CD4-positive, alpha-beta T cell treated with Interleukin-15 for 4 hours (primary cell): ENCODE measurements around the gene SCYGR2.
"Not testable (repeated sequence)": the region's sequence is repeated elsewhere in the genome, so short reads cannot be mapped to it uniquely, and the experiment has no call there.

Experiments
- DNase-seq: peaks from one replicate; pipeline ENCODE4 v3.0.0-alpha.2; 2020; ENCODE audit warnings: low spot score

Gene SCYGR2

DNA sequence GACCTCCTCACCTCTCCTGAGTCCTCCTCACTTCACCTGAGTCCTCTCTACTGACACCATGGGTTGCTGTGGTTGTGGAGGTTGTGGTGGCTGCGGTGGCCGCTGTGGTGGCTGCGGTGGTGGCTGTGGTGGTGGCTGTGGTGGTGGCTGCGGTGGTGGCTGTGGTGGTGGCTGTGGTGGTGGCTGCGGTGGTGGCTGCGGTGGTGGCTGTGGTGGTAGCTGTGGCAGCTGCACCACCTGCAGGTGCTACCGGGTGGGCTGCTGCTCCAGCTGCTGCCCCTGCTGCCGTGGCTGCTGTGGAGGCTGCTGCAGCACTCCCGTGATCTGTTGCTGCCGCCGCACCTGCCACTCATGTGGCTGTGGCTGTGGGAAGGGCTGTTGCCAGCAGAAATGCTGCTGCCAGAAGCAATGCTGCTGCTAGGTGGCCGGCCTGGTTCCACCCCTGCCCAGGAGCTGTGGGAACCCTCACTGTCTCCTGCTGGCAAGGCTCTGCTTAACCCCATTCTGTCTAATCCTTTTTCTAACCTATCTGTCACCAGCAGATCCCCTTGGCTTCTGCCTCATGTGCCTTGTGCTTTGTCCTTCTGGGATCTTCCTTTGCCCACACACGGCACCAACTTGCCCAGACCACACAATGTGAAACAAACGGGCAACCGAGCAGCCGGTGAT lies at the start of gene SCYGR2:
Gene SCYGR2, plus strand, starts transcription at position 59 of the 669 bp plus-strand sequence. Its CDS starts 0 bp downstream, at position 59.
- DNase-seq, result not testable (repeated sequence)

GRCh38 chr2:227551836-227552235 lies 46.9 kb upstream of the SCYGR2 start:
- no peak for DNase-seq

DNA sequence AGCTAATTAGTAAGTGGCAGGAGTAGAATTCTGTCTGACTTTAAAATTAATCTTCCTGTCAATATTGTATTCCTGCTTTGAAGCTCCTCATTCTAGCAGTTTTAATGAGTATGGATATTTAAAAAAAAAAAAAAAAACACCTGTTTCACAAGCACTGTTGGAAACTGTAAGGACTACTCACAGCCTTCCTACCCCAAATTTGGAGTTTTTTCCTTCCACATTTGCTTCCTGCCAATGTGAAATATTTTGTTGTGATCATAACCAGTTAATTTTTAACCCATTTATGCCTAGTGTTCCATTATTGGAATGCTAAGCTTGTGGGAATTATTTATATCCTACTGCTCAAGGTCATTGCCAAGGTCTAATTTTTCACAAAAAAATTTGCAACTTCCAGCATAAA lies 36.1 kb upstream of the SCYGR2 start:
- no peak for DNase-seq

DNA sequence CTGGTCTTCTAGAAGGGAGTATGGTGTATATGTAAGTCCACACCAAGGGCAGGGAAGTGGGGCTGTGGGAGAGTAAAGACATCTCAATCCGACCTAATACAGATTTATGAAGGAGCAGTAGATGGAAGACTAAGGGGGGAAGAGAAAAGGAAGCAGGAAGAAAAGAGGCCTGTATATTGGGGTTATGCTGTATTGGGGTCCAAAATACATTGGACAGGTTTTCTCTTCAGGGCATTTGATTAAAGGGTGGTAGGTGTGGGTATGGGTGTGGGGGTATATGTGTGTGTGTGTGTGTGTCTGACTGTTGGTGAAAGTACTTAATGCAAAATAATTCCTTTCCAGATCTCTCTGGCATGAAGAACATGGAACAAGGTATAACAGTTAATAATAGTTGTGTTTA lies 33.6 kb upstream of the SCYGR2 start:
- DNase-seq, result no peak

GRCh38 chr2:227566012-227566411 lies 32.7 kb upstream of the SCYGR2 start:
- DNase-seq, result no peak

DNA sequence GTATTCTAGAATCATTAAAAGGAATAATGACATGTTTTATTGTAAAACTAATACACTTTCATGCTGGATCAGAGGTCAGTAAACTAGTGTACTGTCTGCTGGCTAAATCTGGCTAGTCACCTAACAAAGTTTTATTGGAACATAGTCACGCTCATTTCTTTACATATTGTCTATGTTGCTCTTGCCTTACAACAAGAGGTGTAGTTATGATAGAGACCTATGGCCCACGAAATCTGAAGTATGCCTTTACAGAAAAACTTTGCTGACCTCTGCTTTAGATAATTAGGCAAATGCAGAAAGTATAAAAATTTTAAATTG lies 29.9 kb upstream of the SCYGR2 start:
- DNase-seq, result no peak

DNA sequence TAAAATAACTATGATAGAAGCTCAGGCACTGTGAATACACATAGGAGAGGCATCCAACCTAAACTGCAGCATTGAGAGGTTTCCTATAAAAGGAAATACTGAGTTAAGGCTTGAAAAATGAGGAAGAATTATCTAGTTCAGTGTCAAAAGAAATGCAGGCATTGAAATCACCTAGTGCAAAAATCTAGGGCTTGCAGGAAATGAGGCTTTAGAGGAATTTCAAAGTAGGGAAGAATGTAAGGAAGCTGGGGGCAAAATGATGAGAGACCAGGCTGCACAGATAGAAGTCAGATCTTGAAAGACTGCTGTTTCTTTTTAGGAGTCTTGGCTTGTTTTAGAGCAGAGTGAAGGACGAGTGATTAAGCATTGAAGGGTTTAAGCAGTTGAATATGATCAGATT lies 28.1 kb upstream of the SCYGR2 start:
- DNase-seq, result no peak

DNA sequence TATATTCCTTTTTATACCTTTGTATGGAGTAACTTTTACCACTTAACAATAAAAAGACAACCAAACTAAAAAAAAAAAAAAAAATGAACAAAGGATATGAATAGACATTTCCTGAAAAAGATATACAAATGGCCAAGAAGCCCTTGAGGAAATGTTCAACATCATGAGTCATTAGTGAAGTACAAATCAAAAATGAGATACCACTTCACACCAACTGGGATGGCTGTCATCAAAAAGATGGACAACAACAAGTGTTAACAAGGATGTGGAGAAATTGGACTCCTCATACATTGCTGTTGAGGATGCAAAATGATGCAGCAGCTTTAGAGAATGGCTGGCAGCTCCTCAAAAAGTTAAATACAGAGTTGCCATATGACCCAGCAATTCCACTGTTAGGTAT lies 22.6 kb upstream of the SCYGR2 start:
- no peak for DNase-seq

DNA sequence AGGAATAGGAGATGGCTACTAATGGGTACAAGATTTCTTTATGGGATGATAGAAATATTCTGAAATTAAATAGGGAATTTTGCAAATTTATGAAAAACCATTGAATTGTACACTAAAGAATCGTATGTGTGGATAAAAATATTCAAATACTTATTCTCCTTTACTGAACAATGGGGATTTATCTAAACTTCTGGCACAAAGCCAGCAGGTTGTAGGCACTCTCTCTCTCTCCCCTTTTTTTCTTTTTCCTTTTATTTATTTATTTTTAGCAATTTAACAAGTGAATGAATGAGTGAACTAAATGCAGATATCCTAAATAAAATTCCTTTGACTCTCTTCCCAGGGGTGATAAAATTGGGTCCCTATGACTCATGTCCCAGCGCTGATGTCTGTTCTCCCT lies 21.9 kb upstream of the SCYGR2 start:
- no peak for DNase-seq

GRCh38 chr2:227577555-227577954 lies 21.1 kb upstream of the SCYGR2 start:
- DNase-seq, result no peak

DNA sequence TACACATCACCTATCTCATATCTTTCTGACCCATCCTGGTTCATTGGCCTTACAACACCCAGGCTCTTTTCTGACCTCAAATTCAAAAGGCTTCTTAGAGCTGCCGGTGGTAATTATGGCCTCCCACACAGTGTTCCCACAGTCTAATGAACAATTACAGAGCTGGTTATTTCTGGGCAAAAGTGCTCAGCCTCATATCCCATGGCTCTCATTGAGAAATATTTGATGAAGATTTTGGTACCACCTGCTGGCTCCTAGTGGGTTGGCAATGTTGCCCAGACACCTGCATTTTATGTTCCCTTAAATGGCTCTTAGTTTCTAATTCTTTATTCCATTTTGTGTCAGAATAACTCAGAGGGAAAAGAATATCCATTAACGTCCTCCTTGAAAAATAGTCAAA lies 20.1 kb upstream of the SCYGR2 start:
- no peak for DNase-seq

DNA sequence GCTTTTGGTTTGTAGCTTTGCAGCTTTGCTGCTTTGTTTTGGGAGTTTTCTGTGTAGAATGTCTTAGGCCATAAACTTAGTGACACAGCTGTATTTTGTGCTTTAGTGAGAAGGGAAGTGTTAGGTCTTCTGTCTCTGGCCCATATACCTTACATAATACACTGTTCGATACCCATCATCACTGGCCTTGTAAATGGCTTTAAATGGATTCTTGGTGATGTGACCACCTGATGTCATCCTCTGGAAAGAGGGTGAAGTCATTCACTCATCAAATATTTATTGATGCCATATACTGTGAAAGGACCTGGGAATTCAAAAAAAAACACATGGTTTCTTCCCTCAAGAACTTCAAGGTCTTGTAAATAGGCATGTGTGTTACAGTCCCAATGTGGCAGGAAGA lies 18.9 kb upstream of the SCYGR2 start:
- no peak for DNase-seq

DNA sequence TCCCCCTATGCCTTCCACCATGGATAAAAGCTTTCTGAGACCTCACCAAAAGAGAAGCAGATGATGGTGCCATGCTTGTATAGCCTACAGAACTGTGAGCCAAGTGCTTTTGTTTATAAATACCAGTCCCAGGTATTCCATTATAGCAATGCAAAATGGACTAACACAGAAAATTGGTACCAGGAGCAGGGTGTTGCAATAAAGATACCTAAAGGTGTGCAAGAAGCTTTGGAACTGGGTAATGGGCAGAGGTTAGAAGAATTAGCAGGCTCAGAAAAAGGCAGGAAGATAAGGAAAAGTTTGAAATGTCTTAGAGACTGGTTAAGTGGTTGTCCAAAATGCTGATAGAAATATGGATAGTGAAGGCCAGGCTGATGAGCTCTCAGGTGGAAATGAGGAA lies 16.3 kb upstream of the SCYGR2 start:
- DNase-seq, result no peak

- DNase-seq, result no peak
Measured at GRCh38 chr2:227592694-227593387, 5.9 kb upstream of the SCYGR2 start.

- DNase-seq, result no peak
Measured at GRCh38 chr2:227595797-227596196, 2.9 kb upstream of the SCYGR2 start.

- DNase-seq, result no peak
Measured at GRCh38 chr2:227597036-227597435, 1.7 kb upstream of the SCYGR2 start.

GRCh38 chr2:227597998-227598397 lies 695 bp upstream of the SCYGR2 start:
- DNase-seq, result no peak

GRCh38 chr2:227602358-227602757 lies 3.7 kb downstream of the SCYGR2 start:
- DNase-seq, result no peak

- DNase-seq, result no peak
Measured at GRCh38 chr2:227606476-227606875, 7.8 kb downstream of the SCYGR2 start.

DNA sequence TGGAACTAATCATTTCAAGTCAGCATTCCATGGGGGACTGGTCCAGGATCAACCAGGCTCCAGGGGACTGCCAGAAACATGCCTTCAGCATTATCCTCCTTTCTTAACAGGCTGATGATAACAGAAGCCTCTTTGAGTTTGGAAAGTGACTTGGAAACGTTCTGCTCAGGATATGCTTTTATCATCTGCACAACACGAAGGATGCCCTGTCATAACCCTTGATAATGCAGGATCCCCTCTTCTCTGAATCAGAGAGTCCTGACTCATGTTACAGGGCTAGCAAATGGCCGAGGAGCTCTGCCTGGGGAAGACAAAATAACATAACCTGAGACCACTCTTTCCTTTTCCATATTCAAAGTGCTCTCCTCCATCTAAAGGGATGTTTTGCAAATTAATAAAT lies 9.2 kb downstream of the SCYGR2 start:
- DNase-seq, result no peak

GRCh38 chr2:227608561-227609338 lies 10.1 kb downstream of the SCYGR2 start:
- peak; percentile 10 for DNase-seq

DNA sequence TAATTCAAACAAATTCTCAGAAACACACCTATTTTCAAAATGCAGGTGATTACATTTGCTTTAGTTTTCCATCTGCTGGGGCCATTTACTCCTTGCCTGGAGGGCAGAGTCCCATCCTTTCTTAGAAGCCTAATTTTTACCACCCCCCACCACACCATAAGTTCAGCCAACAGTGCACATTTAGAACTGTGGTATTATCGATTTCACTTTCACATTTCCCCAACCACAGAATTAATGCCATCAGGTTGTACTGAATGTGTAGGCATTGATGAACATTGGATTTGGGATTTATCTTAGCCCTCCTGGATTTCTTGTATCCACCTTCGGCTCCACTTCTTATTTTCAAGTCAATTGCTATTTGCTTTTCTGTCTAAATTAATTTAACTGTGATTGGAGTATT lies 11.4 kb downstream of the SCYGR2 start:
- DNase-seq, result no peak

GRCh38 chr2:227612546-227613271 lies 14.0 kb downstream of the SCYGR2 start:
- DNase-seq, result no peak
